Erythroblast (primary cell): Measurements from ENCODE around the gene IL1RAPL1.

Experiments
- DNase-seq, 2 experiments: peaks; one replicate each; lab custom pipeline; 2025; lab: John Stamatoyannopoulos, UW
- GATA1 ChIP-seq: IDR thresholded peaks from 2 replicates; pipeline ENCODE4 v1.6.1; 2011; ENCODE audit warnings: low read depth, mild to moderate bottlenecking, control low read depth, low read length, moderate library complexity
- POLR2A ChIP-seq: IDR thresholded peaks from 2 replicates; pipeline ENCODE4 v1.6.1; 2011; ENCODE audit warnings: mild to moderate bottlenecking, low read length

Gene IL1RAPL1

GRCh38 chrX:29858714-29859113 lies 1271.5 kb downstream of the IL1RAPL1 start:
- no peak for DNase-seq

GRCh38 chrX:29862126-29862677 lies 1275.0 kb downstream of the IL1RAPL1 start:
- DNase-seq: no peak
- TF ChIP-seq POLR2A: no peak
- TF ChIP-seq GATA1: no peak

More at GRCh38 chrX:29858714-29859113, 1271.5 kb downstream of the IL1RAPL1 start:
- no peak for TF ChIP-seq GATA1
- no peak for TF ChIP-seq POLR2A

- DNase-seq: no peak
- TF ChIP-seq POLR2A: no peak
- TF ChIP-seq GATA1: no peak
These were observed 1280.7 kb downstream of the IL1RAPL1 start for GRCh38 chrX:29867971-29868370.

- no peak for DNase-seq
- no peak for TF ChIP-seq POLR2A
- no peak for TF ChIP-seq GATA1
These were observed 1282.6 kb downstream of the IL1RAPL1 start for GRCh38 chrX:29869837-29870236.

- TF ChIP-seq POLR2A (no peak), GATA1 (no peak)
- no peak for DNase-seq
These were observed 1283.4 kb downstream of the IL1RAPL1 start for GRCh38 chrX:29870608-29871007.

GRCh38 chrX:29872831-29873230 lies 1285.6 kb downstream of the IL1RAPL1 start:
- TF ChIP-seq GATA1 (no peak), POLR2A (no peak)
- DNase-seq: no peak

GRCh38 chrX:29876733-29877132 lies 1289.5 kb downstream of the IL1RAPL1 start:
- no peak for DNase-seq
- TF ChIP-seq GATA1 (no peak), POLR2A (no peak)

GRCh38 chrX:29880977-29881376 lies 1293.7 kb downstream of the IL1RAPL1 start:
- no peak for TF ChIP-seq GATA1
- TF ChIP-seq POLR2A: no peak
- DNase-seq: no peak

GRCh38 chrX:29890004-29890403 lies 1302.8 kb downstream of the IL1RAPL1 start:
- TF ChIP-seq POLR2A: no peak
- no peak for TF ChIP-seq GATA1
- no peak for DNase-seq

GRCh38 chrX:29890646-29891200 lies 1303.5 kb downstream of the IL1RAPL1 start:
- DNase-seq: no peak
- no peak for TF ChIP-seq GATA1
- TF ChIP-seq POLR2A: no peak

- TF ChIP-seq GATA1 (no peak), POLR2A (no peak)
- DNase-seq: no peak
These were observed 1314.8 kb downstream of the IL1RAPL1 start for GRCh38 chrX:29902004-29902403.

- no peak for TF ChIP-seq POLR2A
- no peak for TF ChIP-seq GATA1
- DNase-seq: no peak
These were observed 1316.1 kb downstream of the IL1RAPL1 start for GRCh38 chrX:29903360-29903759.

GRCh38 chrX:29911673-29912072 lies 1324.4 kb downstream of the IL1RAPL1 start:
- TF ChIP-seq GATA1 (no peak), POLR2A (no peak)
- DNase-seq: no peak

- DNase-seq: no peak
- TF ChIP-seq GATA1: no peak
- no peak for TF ChIP-seq POLR2A
These were observed 1326.4 kb downstream of the IL1RAPL1 start for GRCh38 chrX:29913647-29914046.

- TF ChIP-seq POLR2A: no peak
- TF ChIP-seq GATA1: no peak
- DNase-seq: no peak
These were observed 1335.4 kb downstream of the IL1RAPL1 start for GRCh38 chrX:29922607-29923006.

- no peak for TF ChIP-seq GATA1
- no peak for TF ChIP-seq POLR2A
- no peak for DNase-seq
These were observed 1338.8 kb downstream of the IL1RAPL1 start for GRCh38 chrX:29926056-29926455.
